IMR-90 (cell line): Measurements from ENCODE around the gene PAPSS2. TPM values are rescaled to one million over a fixed set of nuclear protein-coding genes. Genes with fewer than 3 reads are reported as not detected.

Experiments used
- ATAC-seq: fragments of 200-7000 bp; cut with Tn5 transposase; 2 replicates; pipeline ENCODE4 v1.9.1; 2020; ENCODE audit warnings: low read depth, mild to moderate bottlenecking, moderate library complexity
- BruUV-seq: library from RNA; stranded (reverse); fragments of 400-500 nt; replicated peaks from 2 replicates; lab custom pipeline; 2021; lab: Mats Ljungman, UMichigan
- CTCF ChIA-PET: fragments of 300-600 bp; formaldehyde crosslinking; extraction: SDS; loops from one replicate; lab custom pipeline; 2021; ENCODE audit warnings: antibody characterized with exemption; lab: Yijun Ruan, JAX
- POLR2A ChIA-PET: fragments of 300-600 bp; sonication (Branson Sonifier 250); formaldehyde crosslinking; loops from one replicate; lab custom pipeline; 2022; ENCODE audit warnings: antibody characterized with exemption; ENCODE audit not compliant: unreplicated experiment; lab: Charles Lee
- DNase-seq: peaks from one replicate; pipeline ENCODE4 v3.0.0; 2013
- H2AFZ ChIP-seq: replicated peaks from 2 replicates; pipeline ENCODE3; 2013; ENCODE audit warnings: low read length, mild to moderate bottlenecking; ENCODE audit not compliant: poor library complexity
- H2AK5ac ChIP-seq: 2 replicates; pipeline ENCODE4 v1.6.1; 2013; ENCODE audit warnings: low read depth, low read length, inconsistent platforms
- H2AK9ac ChIP-seq: replicated peaks from 2 replicates; pipeline ENCODE3; 2013; ENCODE audit warnings: mild to moderate bottlenecking, low read depth, low read length, moderate library complexity; ENCODE audit not compliant: poor library complexity
- H2BK120ac ChIP-seq: 2 replicates; pipeline ENCODE4 v1.6.1; 2013; ENCODE audit warnings: low read depth, low read length, inconsistent platforms
- H2BK15ac ChIP-seq: 3 replicates; pipeline ENCODE4 v1.6.1; 2013; ENCODE audit warnings: low read depth, low read length, inconsistent platforms
- H2BK20ac ChIP-seq: 2 replicates; pipeline ENCODE4 v1.6.1; 2013; ENCODE audit warnings: low read depth, mild to moderate bottlenecking, inconsistent platforms, low read length, moderate library complexity
- H2BK5ac ChIP-seq: 2 replicates; pipeline ENCODE4 v1.6.1; 2013; ENCODE audit warnings: mild to moderate bottlenecking, low read depth, low read length, inconsistent platforms; ENCODE audit not compliant: poor library complexity, severe bottlenecking
- H3K14ac ChIP-seq: replicated peaks from 2 replicates; pipeline ENCODE4 v1.6.1; 2013; ENCODE audit warnings: low read depth, low read length, inconsistent platforms
- H3K18ac ChIP-seq: 2 replicates; pipeline ENCODE4 v1.6.1; 2013; ENCODE audit warnings: low read depth, low read length, control low read depth
- H3K23ac ChIP-seq: 2 replicates; pipeline ENCODE4 v1.6.1; 2013; ENCODE audit warnings: low read depth, low read length, inconsistent platforms
- H3K27ac ChIP-seq: 2 replicates; pipeline ENCODE4 v1.5.1; 2013; ENCODE audit warnings: mild to moderate bottlenecking, control low read depth, low read length; ENCODE audit not compliant: insufficient read depth
- H3K27me3 ChIP-seq: 2 replicates; pipeline ENCODE4 v1.6.1; 2013; ENCODE audit warnings: low read length; ENCODE audit not compliant: control insufficient read depth, insufficient read depth
- H3K36me3 ChIP-seq: 2 replicates; pipeline ENCODE4 v1.6.1; 2013; ENCODE audit warnings: low read length, mixed read lengths; ENCODE audit not compliant: control insufficient read depth, insufficient read depth
- H3K4ac ChIP-seq: 2 replicates; pipeline ENCODE4 v1.6.1; 2013; ENCODE audit warnings: low read depth, low read length, inconsistent platforms
- H3K4me1 ChIP-seq: 2 replicates; pipeline ENCODE4 v1.6.1; 2013; ENCODE audit warnings: low read length, mixed read lengths; ENCODE audit not compliant: control insufficient read depth, insufficient read depth
- H3K4me2 ChIP-seq: 2 replicates; pipeline ENCODE4 v1.6.1; 2013; ENCODE audit warnings: low read depth, mild to moderate bottlenecking, control low read depth, low read length, moderate library complexity
- H3K4me3 ChIP-seq: 2 replicates; pipeline ENCODE4 v1.5.1; 2013; ENCODE audit warnings: low read depth, mild to moderate bottlenecking, control low read depth, low read length, moderate library complexity; ENCODE audit not compliant: insufficient read depth
- H3K56ac ChIP-seq: 2 replicates; pipeline ENCODE4 v1.6.1; 2013; ENCODE audit warnings: low read length, inconsistent platforms; ENCODE audit not compliant: insufficient read depth; ENCODE audit errors: extremely low read depth
- H3K79me1 ChIP-seq, 2 experiments: 2 replicates each; pipeline ENCODE4 v1.6.1; 2013; ENCODE audit warnings: low read length in 2 of 2, inconsistent platforms in 1 of 2, low read depth in 1 of 2
- H3K9ac ChIP-seq: 2 replicates; pipeline ENCODE4 v1.6.1; 2013; ENCODE audit warnings: low read depth, low read length, control low read depth
- H3K9me1 ChIP-seq: 2 replicates; pipeline ENCODE4 v1.6.1; 2013; ENCODE audit warnings: low read length, inconsistent platforms; ENCODE audit not compliant: insufficient read depth
- H3K9me3 ChIP-seq: 2 replicates; pipeline ENCODE4 v1.6.1; 2013; ENCODE audit warnings: low read length; ENCODE audit not compliant: control insufficient read depth, insufficient read depth
- H4K20me1 ChIP-seq: 2 replicates; pipeline ENCODE4 v1.6.1; 2013; ENCODE audit warnings: low read length, inconsistent platforms; ENCODE audit not compliant: insufficient read depth
- H4K5ac ChIP-seq: 2 replicates; pipeline ENCODE4 v1.6.1; 2013; ENCODE audit warnings: mild to moderate bottlenecking, low read depth, low read length, control low read depth
- H4K8ac ChIP-seq, 2 experiments: 2 replicates each; pipeline ENCODE4 v1.6.1; 2013; ENCODE audit warnings: low read depth in 2 of 2, low read length in 2 of 2, control low read depth in 1 of 2, inconsistent platforms in 1 of 2
- H4K91ac ChIP-seq: 2 replicates; pipeline ENCODE4 v1.6.1; 2013; ENCODE audit warnings: low read depth, low read length, inconsistent platforms; ENCODE audit not compliant: insufficient read depth
- BHLHE40 ChIP-seq: fragments of 150-350 bp; IDR thresholded peaks from 2 replicates; pipeline ENCODE4 v1.6.1; 2016; ENCODE audit warnings: mild to moderate bottlenecking, low read depth, low read length
- CEBPB ChIP-seq: IDR thresholded peaks from 2 replicates; pipeline ENCODE4 v1.6.1; 2012; ENCODE audit warnings: low read depth, low read length, improper control_type of control experiment
- CHD1 ChIP-seq: IDR thresholded peaks from 2 replicates; pipeline ENCODE4 v1.6.1; 2012; ENCODE audit warnings: low read depth, low read length, improper control_type of control experiment
- CTCF ChIP-seq: conservative IDR thresholded peaks from 2 replicates; pipeline ENCODE4 v1.5.1; 2012; ENCODE audit warnings: mild to moderate bottlenecking, low read depth, low read length, improper control_type of control experiment
- ELK1 ChIP-seq: fragments of 150-350 bp; IDR thresholded peaks from 2 replicates; pipeline ENCODE4 v1.6.1; 2016; ENCODE audit warnings: low read depth, mild to moderate bottlenecking, low read length, moderate library complexity, borderline replicate concordance
- FOS ChIP-seq: fragments of 150-350 bp; IDR thresholded peaks from 2 replicates; pipeline ENCODE4 v1.6.1; 2016; ENCODE audit warnings: low read depth, low read length
- MAFK ChIP-seq: IDR thresholded peaks from 2 replicates; pipeline ENCODE4 v1.6.1; 2012; ENCODE audit warnings: low read depth, low read length, improper control_type of control experiment
- MAZ ChIP-seq: IDR thresholded peaks from 2 replicates; pipeline ENCODE4 v1.6.1; 2012; ENCODE audit warnings: low read depth, mild to moderate bottlenecking, low read length, improper control_type of control experiment, moderate library complexity, borderline replicate concordance
- MXI1 ChIP-seq: IDR thresholded peaks from 2 replicates; pipeline ENCODE4 v1.6.1; 2012; ENCODE audit warnings: low read depth, mild to moderate bottlenecking, low read length, moderate library complexity, borderline replicate concordance
- NFE2L2 ChIP-seq: fragments of 150-350 bp; IDR thresholded peaks from 2 replicates; pipeline ENCODE4 v1.6.1; 2016; ENCODE audit warnings: low read depth, mild to moderate bottlenecking, low read length
- RAD21 ChIP-seq: IDR thresholded peaks from 2 replicates; pipeline ENCODE4 v1.6.1; 2012; ENCODE audit warnings: low read length, improper control_type of control experiment
- RCOR1 ChIP-seq: IDR thresholded peaks from 2 replicates; pipeline ENCODE4 v1.6.1; 2012; ENCODE audit warnings: mild to moderate bottlenecking, low read length, improper control_type of control experiment; ENCODE audit not compliant: insufficient replicate concordance
- RFX5 ChIP-seq: IDR thresholded peaks from 2 replicates; pipeline ENCODE4 v1.8.0; 2012; ENCODE audit warnings: low read depth, mild to moderate bottlenecking, low read length, moderate library complexity
- SMC3 ChIP-seq: fragments of 150-350 bp; IDR thresholded peaks from 2 replicates; pipeline ENCODE4 v1.6.1; 2016; ENCODE audit warnings: low read depth, mild to moderate bottlenecking, antibody characterized with exemption, low read length, moderate library complexity
- USF2 ChIP-seq: fragments of 150-350 bp; IDR thresholded peaks from 2 replicates; pipeline ENCODE4 v1.6.1; 2017; ENCODE audit warnings: mild to moderate bottlenecking, antibody characterized with exemption, low read length, low read depth
- WGBS, 2 experiments: methylation state at CpG; one replicate each; pipeline versions ENCODE4 v1.1.5 to v1.1.7; 2013; ENCODE audit warnings: missing lambda C conversion rate in 2 of 2; ENCODE audit not compliant: insufficient read length in 1 of 2; ENCODE audit errors: extremely low coverage in 2 of 2; 5-methylcytosine and 5-hydroxymethylcytosine counted together
- dilution Hi-C: fragments of 300-500 bp; cut with HindIII; formaldehyde crosslinking; loops from one replicate; pipeline ENCODE4 v1.14.3; 2018; ENCODE audit warnings: low sequenced_read_pairs; ENCODE audit not compliant: unreplicated experiment
- in situ Hi-C: fragments of 300-500 bp; cut with MboI; formaldehyde crosslinking; loops from 3 replicates; pipeline ENCODE4 v1.14.3; 2019; ENCODE audit warnings: low sequenced_read_pairs, inconsistent platforms, mixed read lengths
- intact Hi-C: fragments of 100-400 bp; cut with micrococcal nuclease; formaldehyde crosslinking; loops from 2 replicates; pipeline ENCODE4 v1.10.0; 2022
- polyA plus RNA-seq, 3 experiments: library from polyadenylated mRNA; depleted of rRNA; stranded (reverse); fragments of >200 nt; gene quantifications; 2 replicates each; pipeline ENCODE4 v1.2.3, GENCODE V29; 2012; ENCODE audit warnings: low replicate concordance in 1 of 3
- total RNA-seq: library from RNA; depleted of rRNA; stranded (reverse); fragments of >200 nt; gene quantifications from 2 replicates; pipeline ENCODE4 v1.2.3, GENCODE V29; 2012

The PAPSS2 gene
- total and polyA plus RNA-seq, 2 of the 4 experiments (the other 2 are of a cell fraction), result 55.0 to 63.3 TPM

GRCh38 chr10:87669752-87670151, 10.1 kb downstream of the PAPSS2 start:
- Histone ChIP-seq H2BK15ac (no peak overlapping the region), H3K23ac (no peak overlapping the region), H3K9me3 (no peaks in the 10 kb centered on the region), H3K79me1 (peaks cover 18 to 71% of the 10 kb centered on the region in 2 experiments), H3K9me1 (peaks cover 3% of the 10 kb centered on the region; the same call in 1 of the 2 replicates), H4K91ac (no peak overlapping the region), H3K9ac (no peak overlapping the region), H2AFZ (no peak overlapping the region), H2BK20ac (no peak overlapping the region), H2AK9ac (no peak overlapping the region), H3K4me3 (no peak overlapping the region), H3K4me1 (peaks cover 6% of the 10 kb centered on the region), H2AK5ac (no peak overlapping the region), H3K56ac (no peak overlapping the region), H3K27me3 (no peaks in the 10 kb centered on the region), H4K20me1 (peaks cover 4% of the 10 kb centered on the region; the same call in 1 of the 2 replicates), H2BK120ac (no peak overlapping the region), H3K4ac (no peak overlapping the region), H4K5ac (no peak overlapping the region), H3K18ac (no peak overlapping the region), H4K8ac (no peak overlapping the region), H3K14ac (no peak overlapping the region), H3K36me3 (peaks cover 10% of the 10 kb centered on the region), H3K27ac (no peak overlapping the region), H3K4me2 (no peak overlapping the region), H2BK5ac (no peak overlapping the region)
- ATAC-seq (no peak), DNase-seq (no peak)
- ChIA-PET CTCF (interaction anchor here (0.8 kb wide), 1 partner anchor 9 kb away, joined by 3 read pairs; no protein-coding TSS in a partner anchor), POLR2A (no interaction called here)
- TF ChIP-seq CEBPB (no peak), MAZ (no peak), CHD1 (no peak), MAFK (no peak), SMC3 (no peak), NFE2L2 (no peak), MXI1 (no peak), ELK1 (no peak), FOS (no peak), RFX5 (no peak), CTCF (no peak), BHLHE40 (no peak), USF2 (no peak), RAD21 (no peak), RCOR1 (no peak)
- BruUV-seq, result no TSS peak
- dilution Hi-C loops (no loop called here), in situ Hi-C loops (no loop called here), intact Hi-C loops (no loop called here)
- WGBS, 2 experiments, result no CpG with 5 or more reads among the region's 1 CpG
